Hepatocyte (in vitro differentiated cells): ENCODE measurements around the gene TOP1. TPM values are rescaled to one million over a fixed set of nuclear protein-coding genes. Genes with fewer than 3 reads are reported as not detected.

Experiments used
- DNase-seq: peaks from one replicate; pipeline ENCODE4 v3.0.0-alpha.2; 2016; ENCODE audit warnings: low spot score
- H2AFZ ChIP-seq: fragments of 200-600 bp; sonication (generic); 2 replicates; pipeline ENCODE4 v1.6.0; 2016; ENCODE audit warnings: antibody characterized with exemption, mild to moderate bottlenecking
- H3K27ac ChIP-seq: fragments of 200-600 bp; sonication (generic); 2 replicates; pipeline ENCODE4 v1.5.1; 2016; ENCODE audit warnings: mild to moderate bottlenecking
- H3K27me3 ChIP-seq: fragments of 200-600 bp; sonication (generic); 2 replicates; pipeline ENCODE4 v1.6.1; 2016
- H3K36me3 ChIP-seq: fragments of 200-600 bp; sonication (generic); replicated peaks from 2 replicates; pipeline ENCODE4 v1.5.1; 2016; ENCODE audit warnings: low read depth; ENCODE audit not compliant: insufficient read depth
- H3K4me1 ChIP-seq: fragments of 200-600 bp; sonication (generic); 2 replicates; pipeline ENCODE4 v1.5.1; 2016; ENCODE audit warnings: mild to moderate bottlenecking, moderate library complexity; ENCODE audit not compliant: insufficient read depth
- H3K4me2 ChIP-seq: fragments of 200-600 bp; sonication (generic); 2 replicates; pipeline ENCODE4 v1.6.0; 2016
- H3K4me3 ChIP-seq: fragments of 200-600 bp; sonication (generic); 2 replicates; pipeline ENCODE4 v1.5.1; 2016; ENCODE audit warnings: mild to moderate bottlenecking
- H3K79me2 ChIP-seq: fragments of 200-600 bp; sonication (generic); 2 replicates; pipeline ENCODE4 v1.6.0; 2017; ENCODE audit warnings: mild to moderate bottlenecking
- H3K9me2 ChIP-seq: fragments of 200-600 bp; sonication (generic); replicated peaks from 2 replicates; pipeline ENCODE4 v1.6.0; 2017; ENCODE audit warnings: mild to moderate bottlenecking; ENCODE audit not compliant: insufficient read depth
- H3K9me3 ChIP-seq: fragments of 200-600 bp; sonication (generic); 2 replicates; pipeline ENCODE4 v1.5.1; 2016; ENCODE audit warnings: low read depth, mild to moderate bottlenecking
- H4K20me1 ChIP-seq: fragments of 200-600 bp; sonication (generic); 2 replicates; pipeline ENCODE4 v1.6.0; 2016; ENCODE audit warnings: mild to moderate bottlenecking; ENCODE audit not compliant: insufficient read depth, poor library complexity, severe bottlenecking
- CTCF ChIP-seq: fragments of 200-600 bp; sonication (generic); IDR thresholded peaks from 2 replicates; pipeline ENCODE4 v1.5.1; 2016; ENCODE audit warnings: antibody characterized with exemption, mild to moderate bottlenecking; ENCODE audit not compliant: poor library complexity
- EZH2 ChIP-seq: fragments of 200-600 bp; sonication (generic); IDR thresholded peaks from 2 replicates; pipeline ENCODE4 v1.6.1; 2016; ENCODE audit warnings: antibody characterized with exemption, mild to moderate bottlenecking, borderline replicate concordance
- EZH2phosphoT487 ChIP-seq: fragments of 200-600 bp; sonication (generic); IDR thresholded peaks from one replicate; pipeline ENCODE4 v1.6.1; 2018; ENCODE audit warnings: antibody characterized with exemption, mild to moderate bottlenecking, low read depth, moderate library complexity; ENCODE audit not compliant: unreplicated experiment, severe bottlenecking
- WGBS: methylation state at CpG from one replicate; pipeline ENCODE4 v1.1.6; 2016; ENCODE audit warnings: low lambda C conversion rate; ENCODE audit errors: missing lambda C conversion rate; 5-methylcytosine and 5-hydroxymethylcytosine counted together
- polyA plus RNA-seq: library from polyadenylated mRNA; unstranded; fragments of >200 nt; fragmentation: Nextera tagmentation; extraction: Ambion mirVana; gene quantifications from 2 replicates; pipeline ENCODE4 v1.2.1, GENCODE V29; 2016
- total RNA-seq: library from RNA; depleted of rRNA; stranded (reverse); fragments of >200 nt; gene quantifications from 2 replicates; pipeline ENCODE4 v1.2.3, GENCODE V29; 2014

The TOP1 gene
- total and polyA plus RNA-seq, 2 experiments from 2014 or later = 28.3 to 38.2 TPM

GRCh38 chr20:41121399-41121798, 92.8 kb downstream of the TOP1 start:
- TF ChIP-seq EZH2phosphoT487 = no peak
- TF ChIP-seq CTCF = no peak
- TF ChIP-seq EZH2 = no peak
- H4K20me1 ChIP-seq = no peaks in the 10 kb centered on the region
- no peaks in the 10 kb centered on the region for H3K27me3 ChIP-seq
- no peak overlapping the region for H2AFZ ChIP-seq
- H3K36me3 ChIP-seq = no peaks in the 10 kb centered on the region
- H3K9me2 ChIP-seq = no peaks in the 10 kb centered on the region
- no peaks in the 10 kb centered on the region for H3K9me3 ChIP-seq
- no peaks in the 10 kb centered on the region for H3K79me2 ChIP-seq
- no peak overlapping the region for H3K27ac ChIP-seq
- no peaks in the 10 kb centered on the region for H3K4me1 ChIP-seq
- no peak overlapping the region for H3K4me2 ChIP-seq
- no peak overlapping the region for H3K4me3 ChIP-seq
- 95% methylated on average over 3 of the region's 3 CpGs for WGBS
- DNase-seq = no peak

- no peaks in the 10 kb centered on the region for H3K4me1 ChIP-seq
- no peaks in the 10 kb centered on the region for H3K27me3 ChIP-seq
- no peaks in the 10 kb centered on the region for H3K9me2 ChIP-seq
- WGBS = 96% methylated on average over 6 of the region's 6 CpGs
- H3K79me2 ChIP-seq = no peaks in the 10 kb centered on the region
- H3K9me3 ChIP-seq = no peaks in the 10 kb centered on the region
- peak overlapping the region; percentile 45 for H3K27ac ChIP-seq
- no peaks in the 10 kb centered on the region for H4K20me1 ChIP-seq
- H3K4me3 ChIP-seq = no peak overlapping the region
- no peak overlapping the region for H2AFZ ChIP-seq
- no peak for DNase-seq
- H3K4me2 ChIP-seq = no peak overlapping the region
- H3K36me3 ChIP-seq = no peaks in the 10 kb centered on the region
- no peak for TF ChIP-seq EZH2
- no peak for TF ChIP-seq EZH2phosphoT487
- TF ChIP-seq CTCF = no peak
These were observed 95.0 kb downstream of the TOP1 start for GRCh38 chr20:41123631-41124030.

- no peak overlapping the region for H2AFZ ChIP-seq
- no peak overlapping the region for H3K4me2 ChIP-seq
- no peak overlapping the region for H3K4me3 ChIP-seq
- no peaks in the 10 kb centered on the region for H4K20me1 ChIP-seq
- peak overlapping the region; percentile 67 for H3K27ac ChIP-seq
- no peaks in the 10 kb centered on the region for H3K27me3 ChIP-seq
- no peaks in the 10 kb centered on the region for H3K4me1 ChIP-seq
- WGBS = 79% methylated on average over 3 of the region's 3 CpGs
- no peaks in the 10 kb centered on the region for H3K9me3 ChIP-seq
- no peak for TF ChIP-seq CTCF
- no peak for TF ChIP-seq EZH2phosphoT487
- TF ChIP-seq EZH2 = no peak
- no peaks in the 10 kb centered on the region for H3K36me3 ChIP-seq
- H3K9me2 ChIP-seq = no peaks in the 10 kb centered on the region
- DNase-seq = peak; percentile 39
- no peaks in the 10 kb centered on the region for H3K79me2 ChIP-seq
These were observed 96.0 kb downstream of the TOP1 start for GRCh38 chr20:41124451-41125094.
